Heart left ventricle (tissue), 16 donors: ENCODE data around the gene CA9. TPM values are rescaled to one million over a fixed set of nuclear protein-coding genes. Genes with fewer than 3 reads are reported as not detected.

Source experiments
- ATAC-seq, 4 donors: fragments of 200-7000 bp; cut with Tn5 transposase; one replicate each; pipeline ENCODE4 v1.9.1; 2020 to 2022; ENCODE audit warnings: moderate library complexity in 4 of 4, mild to moderate bottlenecking in 3 of 4, moderate number of reproducible peaks in 1 of 4
- DNase-seq, 5 donors: peaks; one replicate each; pipeline ENCODE4 v3.0.0-alpha.2; 2020
- H3K27ac ChIP-seq, 12 donors: fragments of 200-600 bp; sonication (generic) in 4 of 12; one replicate each; pipeline versions ENCODE4 v1.5.0 to v1.8.0; 2016 to 2022; ENCODE audit warnings: mild to moderate bottlenecking in 2 of 12
- H3K27me3 ChIP-seq, 9 donors: fragments of 200-600 bp; sonication (generic) in 2 of 9; one replicate each; pipeline versions ENCODE4 v1.5.1 to v1.8.0; 2016 to 2022; ENCODE audit warnings: mild to moderate bottlenecking in 3 of 9
- H3K36me3 ChIP-seq, 9 donors: fragments of 200-600 bp; sonication (generic) in 2 of 9; one replicate each; pipeline versions ENCODE4 v1.5.0 to v1.8.0; 2018 to 2022; ENCODE audit warnings: mild to moderate bottlenecking in 2 of 9
- H3K4me1 ChIP-seq, 12 donors: fragments of 200-600 bp; sonication (generic) in 4 of 12; one replicate each; pipeline versions ENCODE4 v1.5.0 to v1.8.0; 2016 to 2022; ENCODE audit warnings: mild to moderate bottlenecking in 3 of 12
- H3K4me3 ChIP-seq, 12 donors: fragments of 200-600 bp; sonication (generic) in 4 of 12; one replicate each; pipeline versions ENCODE4 v1.5.0 to v1.8.0; 2017 to 2022; ENCODE audit warnings: mild to moderate bottlenecking in 9 of 12, moderate library complexity in 4 of 12
- H3K9me3 ChIP-seq, 12 donors: fragments of 200-600 bp; sonication (generic) in 4 of 12; one replicate each; pipeline versions ENCODE4 v1.5.0 to v1.8.0; 2016 to 2022; ENCODE audit warnings: mild to moderate bottlenecking in 1 of 12
- CTCF ChIP-seq, 12 donors: fragments of 200-600 bp; sonication (generic) in 4 of 12; IDR thresholded peaks; one replicate each; pipeline versions ENCODE4 v1.5.0 to v1.8.0; 2018 to 2022; ENCODE audit warnings: antibody characterized with exemption in 12 of 12, mild to moderate bottlenecking in 5 of 12
- POLR2A ChIP-seq, 2 donors: fragments of 450-650 bp; IDR thresholded peaks; one replicate each; pipeline ENCODE4 v1.6.1; 2017; ENCODE audit warnings: antibody characterized with exemption in 2 of 2, mild to moderate bottlenecking in 2 of 2, moderate library complexity in 2 of 2
- WGBS, 4 donors: extraction: QIAGEN DNeasy Blood & Tissue Kit in 2 of 4; methylation state at CpG; one replicate each; pipeline versions ENCODE4 v1.1.5 to v1.1.7; 2013 to 2018; 5-methylcytosine and 5-hydroxymethylcytosine counted together
- intact Hi-C, 10 donors: fragments of 100-400 bp; cut with DNase I; formaldehyde crosslinking; loops; one replicate each; pipeline versions ENCODE4 v1.11.1 to v1.14.2; 2022
- polyA plus RNA-seq, 2 donors: library from polyadenylated mRNA; stranded (reverse); fragments of 200-250 nt; gene quantifications; one replicate each; pipeline ENCODE4 v1.2.3, GENCODE V29; 2013
- total RNA-seq, 9 donors: library from RNA; depleted of rRNA in 2 of 9; stranded (reverse); fragments of >200 nt in 2 of 9; fragmentation: NEBNext Ultra II Directional in 3 of 9; extraction: Animal tissue kit (Norgen Biotek cat#: 25700) in 3 of 9; gene quantifications; one replicate each; pipeline versions ENCODE4 v1.1.0 to v1.2.4, GENCODE V29; 2016 to 2023
- donor health status: ischemic (EF 13 %, LVEDD 7.1; RV severe dilation, severe dysfunction).
- donor health status: healthy with polysubstance abuse.
- donor health status: DM: no; HTN: yes; CAD: no.
- donor health status: DM: no; HTN: no; CAD: no.
- donor health status: ischemic (EF 25% LVEDD 6.9; RV normal size, moderate dysfunction).
- donor health status: ischemic (EF 25% LVEDD 5.7; RV mildly dilated, moderate dysfunction).
- donor health status: healthy.
- donor health status: DM: yes; HTN: yes; CAD: no.
- donor health status: ischemic (EF 35%, LVEDD 5.7; RV mildly dilated, moderate dysfunction).
- donor health status: nonischemic (EF 11% LVEDD 7.7; RV severe dilation, severe dysfunction).
- donor health status: DM: yes; HTN: yes; CAD: no.
- donor health status: PGD.
- donor health status: ischemic (EF 29% LVEDD 5.4; RV normal size, mild dysfunction).
- donor health status: nonischemic (EF 23%, LVEDD 6.1; RV moderate dilation, normal function).

Gene CA9
- total and polyA plus RNA-seq, 11 donors = 0.23 to 13.9 (median 0.54) TPM; not detected in 6

- 78 to 90% (median 86%) methylated on average over 11 of the region's 11 CpGs for WGBS, 4 donors
- intact Hi-C loops = no loop called here
- Histone ChIP-seq H3K4me1 (peaks cover 0 to 19% (median 7%) of the 10 kb centered on the region in 12 donors), H3K4me3 (no peak overlapping the region), H3K9me3 (no peaks in the 10 kb centered on the region), H3K27me3 (no peaks in the 10 kb centered on the region), H3K27ac (peak overlapping the region in 4 of 12 donors; percentile 3 to 74 (median 54)), H3K36me3 (peaks cover 6 to 100% (median 94%) of the 10 kb centered on the region in 9 donors)
- DNase-seq (peak in 2 of 5 donors; percentile 4 to 20), ATAC-seq (no peak)
- TF ChIP-seq CTCF (IDR thresholded peaks at IDR 0.05) (no peak), POLR2A (IDR thresholded peaks at IDR 0.05) (no peak)
Measured at GRCh38 chr9:35700031-35700430, 26.3 kb downstream of the CA9 start.

GRCh38 chr9:35700942-35701341 lies 27.2 kb downstream of the CA9 start:
- H3K27me3 ChIP-seq = no peaks in the 10 kb centered on the region
- peak overlapping the region in 8 of 12 donors; percentile 3 to 74 (median 40) for H3K27ac ChIP-seq
- H3K4me1 ChIP-seq = peaks cover 0 to 21% (median 7%) of the 10 kb centered on the region in 12 donors
- H3K4me3 ChIP-seq = no peak overlapping the region
- peak; percentile 50 to 59 (median 58) for ATAC-seq
- peaks cover 15 to 100% (median 99%) of the 10 kb centered on the region in 9 donors for H3K36me3 ChIP-seq
- intact Hi-C loops = loop anchor here in 1 of 10 donors (1.0 kb wide), 1 partner anchor 15 kb away; no protein-coding TSS in a partner anchor
- TF ChIP-seq POLR2A (IDR thresholded peaks at IDR 0.05) = no peak
- TF ChIP-seq CTCF (IDR thresholded peaks at IDR 0.05) = no peak
- DNase-seq = peak in 2 of 5 donors; percentile 25 to 38
- H3K9me3 ChIP-seq = no peaks in the 10 kb centered on the region

- no peaks in the 10 kb centered on the region for H3K27me3 ChIP-seq
- H3K4me1 ChIP-seq = peaks cover 0 to 21% (median 4%) of the 10 kb centered on the region in 12 donors
- peaks cover 16 to 100% (median 100%) of the 10 kb centered on the region in 9 donors for H3K36me3 ChIP-seq
- ATAC-seq = no peak
- H3K9me3 ChIP-seq = no peaks in the 10 kb centered on the region
- intact Hi-C loops = no loop called here
- no peak for TF ChIP-seq POLR2A (IDR thresholded peaks at IDR 0.05)
- no peak for TF ChIP-seq CTCF (IDR thresholded peaks at IDR 0.05)
- WGBS, 4 donors = 97 to 99% (median 98%) methylated on average over 7 of the region's 7 CpGs
- peak in 2 of 5 donors; percentile 2 to 3 for DNase-seq
- H3K4me3 ChIP-seq = no peak overlapping the region
- H3K27ac ChIP-seq = peak overlapping the region in 1 of 12 donors; percentile 16
Measured at GRCh38 chr9:35702696-35703095, 29.0 kb downstream of the CA9 start.

GRCh38 chr9:35703906-35704672 lies 30.4 kb downstream of the CA9 start:
- WGBS, 4 donors = 86 to 89% (median 86%) methylated on average over 26 of the region's 26 CpGs
- Histone ChIP-seq H3K27me3 (no peaks in the 10 kb centered on the region), H3K4me1 (peaks cover 0 to 21% (median 4%) of the 10 kb centered on the region in 12 donors), H3K27ac (peak overlapping the region in 2 of 12 donors; percentile 27 to 59), H3K36me3 (peaks cover 13 to 100% (median 100%) of the 10 kb centered on the region in 9 donors), H3K4me3 (no peak overlapping the region), H3K9me3 (no peaks in the 10 kb centered on the region)
- ATAC-seq (peak; percentile 51 to 73 (median 55)), DNase-seq (peak in 3 of 5 donors; percentile 53 to 69 (median 58))
- TF ChIP-seq POLR2A (IDR thresholded peaks at IDR 0.05) = no peak
- no peak for TF ChIP-seq CTCF (IDR thresholded peaks at IDR 0.05)
- intact Hi-C loops = no loop called here
